H9 (cell line): ENCODE data around the gene BRINP2. TPM values are rescaled to one million over a fixed set of nuclear protein-coding genes. Genes with fewer than 3 reads are reported as not detected.
"Not testable (repeated sequence)": the region's sequence is repeated elsewhere in the genome, so short reads cannot be mapped to it uniquely, and the experiment has no call there.

Experiments
- DNase-seq: peaks from one replicate; pipeline ENCODE4 v3.0.0-alpha.2; 2017
- H2AFZ ChIP-seq: one replicate; pipeline ENCODE4 v1.6.1; 2013; ENCODE audit warnings: mild to moderate bottlenecking, low read length, control low read depth, moderate library complexity
- H2AK5ac ChIP-seq: 2 replicates; pipeline ENCODE4 v1.6.1; 2013; ENCODE audit warnings: low read length, control low read depth, mixed read lengths; ENCODE audit not compliant: insufficient read length
- H2BK120ac ChIP-seq: one replicate; pipeline ENCODE4 v1.6.1; 2013; ENCODE audit warnings: low read depth, mild to moderate bottlenecking, low read length, control low read depth, inconsistent platforms; ENCODE audit not compliant: poor library complexity, severe bottlenecking
- H2BK12ac ChIP-seq: 2 replicates; pipeline ENCODE4 v1.6.1; 2013; ENCODE audit warnings: low read length, control low read depth, mixed read lengths, low read depth; ENCODE audit not compliant: insufficient read length
- H2BK15ac ChIP-seq: 2 replicates; pipeline ENCODE4 v1.6.1; 2013; ENCODE audit warnings: low read depth, low read length, control low read depth
- H2BK20ac ChIP-seq: one replicate; pipeline ENCODE4 v1.6.1; 2013; ENCODE audit warnings: low read depth, mild to moderate bottlenecking, low read length, control low read depth, inconsistent platforms; ENCODE audit not compliant: poor library complexity, severe bottlenecking
- H2BK5ac ChIP-seq: 2 replicates; pipeline ENCODE4 v1.6.1; 2013; ENCODE audit warnings: low read length, control low read depth, mixed read lengths; ENCODE audit not compliant: insufficient read length
- H3K14ac ChIP-seq: 2 replicates; pipeline ENCODE4 v1.6.1; 2013; ENCODE audit warnings: low read length, control low read depth; ENCODE audit not compliant: insufficient read depth
- H3K18ac ChIP-seq: 2 replicates; pipeline ENCODE4 v1.6.1; 2013; ENCODE audit warnings: low read depth, mild to moderate bottlenecking, mixed read lengths, low read length, control low read depth; ENCODE audit not compliant: insufficient read length
- H3K23ac ChIP-seq: 2 replicates; pipeline ENCODE4 v1.6.1; 2013; ENCODE audit warnings: low read length, control low read depth, mixed read lengths, low read depth; ENCODE audit not compliant: insufficient read length
- H3K23me2 ChIP-seq: 2 replicates; pipeline ENCODE4 v1.6.1; 2013; ENCODE audit warnings: low read depth, mild to moderate bottlenecking, mixed read lengths, low read length, control low read depth; ENCODE audit not compliant: insufficient read length, poor library complexity, severe bottlenecking
- H3K27ac ChIP-seq: 2 replicates; pipeline ENCODE4 v1.5.1; 2013; ENCODE audit warnings: low read length, control low read depth, mixed read lengths, low read depth; ENCODE audit not compliant: insufficient read length
- H3K27me3 ChIP-seq: 2 replicates; pipeline ENCODE4 v1.6.1; 2013; ENCODE audit warnings: low read length, control low read depth, inconsistent platforms; ENCODE audit not compliant: insufficient read depth
- H3K4ac ChIP-seq: 2 replicates; pipeline ENCODE4 v1.6.1; 2013; ENCODE audit warnings: low read depth, mild to moderate bottlenecking, control low read depth, inconsistent platforms, low read length, moderate library complexity
- H3K4me1 ChIP-seq: 2 replicates; pipeline ENCODE4 v1.6.1; 2013; ENCODE audit warnings: low read length, control low read depth, inconsistent platforms; ENCODE audit not compliant: insufficient read depth
- H3K4me2 ChIP-seq: 2 replicates; pipeline ENCODE4 v1.6.1; 2013; ENCODE audit warnings: low read length, control low read depth, mixed read lengths; ENCODE audit not compliant: insufficient read length, insufficient read depth
- H3K56ac ChIP-seq: 2 replicates; pipeline ENCODE4 v1.6.1; 2013; ENCODE audit warnings: low read depth, mild to moderate bottlenecking, mixed read lengths, low read length, control low read depth; ENCODE audit not compliant: insufficient read length
- H3K79me1 ChIP-seq: 2 replicates; pipeline ENCODE4 v1.6.1; 2013; ENCODE audit warnings: low read depth, mild to moderate bottlenecking, moderate library complexity, low read length, control low read depth, inconsistent platforms; ENCODE audit not compliant: insufficient read depth, poor library complexity, severe bottlenecking
- H3K79me2 ChIP-seq: 2 replicates; pipeline ENCODE4 v1.6.1; 2013; ENCODE audit warnings: low read length, control low read depth, inconsistent platforms; ENCODE audit not compliant: insufficient read depth
- H3K9ac ChIP-seq: 2 replicates; pipeline ENCODE4 v1.6.1; 2013; ENCODE audit warnings: low read length, control low read depth, mixed read lengths; ENCODE audit not compliant: insufficient read length; ENCODE audit errors: extremely low read depth
- H3K9me3 ChIP-seq: one replicate; pipeline ENCODE4 v1.6.1; 2013; ENCODE audit warnings: low read depth, low read length, inconsistent platforms; ENCODE audit not compliant: control insufficient read depth
- H3T11ph ChIP-seq: one replicate; pipeline ENCODE4 v1.6.1; 2013; ENCODE audit warnings: mild to moderate bottlenecking, low read length, control low read depth, inconsistent platforms
- H4K20me1 ChIP-seq: one replicate; pipeline ENCODE4 v1.6.1; 2013; ENCODE audit not compliant: control insufficient read depth, insufficient read length, insufficient read depth
- H4K5ac ChIP-seq: 2 replicates; pipeline ENCODE4 v1.6.1; 2013; ENCODE audit warnings: low read depth, mild to moderate bottlenecking, mixed read lengths, low read length, control low read depth; ENCODE audit not compliant: insufficient read length
- H4K8ac ChIP-seq: replicated peaks from 2 replicates; pipeline ENCODE4 v1.6.1; 2013; ENCODE audit warnings: low read length, control low read depth, mixed read lengths, low read depth; ENCODE audit not compliant: insufficient read length
- H4K91ac ChIP-seq: 2 replicates; pipeline ENCODE4 v1.6.1; 2013; ENCODE audit warnings: low read depth, mild to moderate bottlenecking, moderate library complexity, mixed read lengths, low read length, control low read depth; ENCODE audit not compliant: insufficient read length
- H3K27ac Mint-ChIP-seq, 3 experiments: 2 replicates in 2 of 3; 3 replicates in 1 of 3; pipeline ENCODE4 v1.8.0; 2020 to 2021; ENCODE audit warnings: mixed read lengths in 3 of 3, mild to moderate bottlenecking in 1 of 3, moderate library complexity in 1 of 3
- H3K27me3 Mint-ChIP-seq: 2 replicates; pipeline ENCODE4 v1.8.0; 2021; ENCODE audit warnings: low read depth, mild to moderate bottlenecking, moderate library complexity, mixed read lengths
- H3K36me3 Mint-ChIP-seq, 3 experiments: 2 replicates in 2 of 3; 3 replicates in 1 of 3; pipeline ENCODE4 v1.8.0; 2020 to 2021; ENCODE audit warnings: low read depth in 3 of 3, mixed read lengths in 3 of 3; ENCODE audit not compliant: insufficient read depth in 1 of 3
- H3K4me1 Mint-ChIP-seq, 2 experiments: 2 replicates each; pipeline ENCODE4 v1.8.0; 2020; ENCODE audit warnings: mixed read lengths in 2 of 2
- H3K4me3 Mint-ChIP-seq, 2 experiments: 2 replicates in 1 of 2; 3 replicates in 1 of 2; pipeline ENCODE4 v1.8.0; 2020 to 2021; ENCODE audit warnings: mild to moderate bottlenecking in 2 of 2, mixed read lengths in 2 of 2, moderate library complexity in 1 of 2
- H3K9me3 Mint-ChIP-seq, 2 experiments: 2 replicates in 1 of 2; 3 replicates in 1 of 2; pipeline ENCODE4 v1.8.0; 2020; ENCODE audit warnings: mild to moderate bottlenecking in 2 of 2, mixed read lengths in 2 of 2, moderate library complexity in 1 of 2
- CTCF ChIP-seq: fragments of 200-600 bp; sonication (generic); conservative IDR thresholded peaks from 3 replicates; pipeline ENCODE4 v1.8.0; 2021; ENCODE audit warnings: antibody characterized with exemption, mild to moderate bottlenecking
- WGBS: extraction: QIAGEN DNeasy Blood & Tissue Kit; methylation state at CpG from one replicate; pipeline ENCODE4 v1.1.7; 2013; ENCODE audit warnings: missing lambda C conversion rate, low lambda C conversion rate, mixed read lengths; ENCODE audit not compliant: insufficient read length; ENCODE audit errors: extremely low coverage; 5-methylcytosine and 5-hydroxymethylcytosine counted together
- total RNA-seq: library from RNA; stranded (reverse); gene quantifications from 2 replicates; pipeline ENCODE4 v1.2.1, GENCODE V29; 2021

The BRINP2 gene
- total RNA-seq, 1 experiment from 2014 or later: not detected

- H3K36me3 Mint-ChIP-seq: no peaks in the 10 kb centered on the region
Measured at GRCh38 chr1:177315761-177316160, 145.0 kb downstream of the BRINP2 start.

GRCh38 chr1:177321434-177321833 lies 150.7 kb downstream of the BRINP2 start:
- H4K20me1 ChIP-seq, H3K4me2 ChIP-seq, H2BK120ac ChIP-seq, H2BK12ac ChIP-seq, H3K23me2 ChIP-seq, H3K18ac ChIP-seq, H2BK20ac ChIP-seq, H3K4me1 ChIP-seq, H2BK15ac ChIP-seq, H3K79me1 ChIP-seq, H3K9me3 Mint-ChIP-seq, H2BK5ac ChIP-seq, H3K9me3 ChIP-seq, H3T11ph ChIP-seq, H2AFZ ChIP-seq, H4K91ac ChIP-seq, H3K9ac ChIP-seq, H2AK5ac ChIP-seq, H3K14ac ChIP-seq, H3K27me3 Mint-ChIP-seq, H4K5ac ChIP-seq, H3K27ac Mint-ChIP-seq, H3K56ac ChIP-seq, H3K23ac ChIP-seq, H3K79me2 ChIP-seq, DNase-seq, H3K4ac ChIP-seq, H3K4me3 Mint-ChIP-seq, H3K36me3 Mint-ChIP-seq, H3K27ac ChIP-seq, H3K27me3 ChIP-seq, H4K8ac ChIP-seq: not testable (repeated sequence)
- peaks cover 11 to 19% of the 10 kb centered on the region in 2 experiments for H3K4me1 Mint-ChIP-seq

More at GRCh38 chr1:177315761-177316160, 145.0 kb downstream of the BRINP2 start:
- no peaks in the 10 kb centered on the region for H3K23me2 ChIP-seq
- H4K5ac ChIP-seq: no peak overlapping the region
- H3K79me1 ChIP-seq: no peaks in the 10 kb centered on the region
- DNase-seq: no peak
- no peak overlapping the region for H3K23ac ChIP-seq
- H3K27ac ChIP-seq: no peak overlapping the region
- no peak overlapping the region for H3K9ac ChIP-seq
- TF ChIP-seq CTCF: no peak
- H3K79me2 ChIP-seq: no peaks in the 10 kb centered on the region
- Mint-ChIP-seq H3K27me3 (no peaks in the 10 kb centered on the region), H3K27ac (no peak overlapping the region), H3K4me1 (peaks cover 6 to 18% of the 10 kb centered on the region in 2 experiments), H3K4me3 (no peak overlapping the region), H3K9me3 (peaks cover 0 to 2% of the 10 kb centered on the region in 2 experiments; a peak in 1 of 5 replicates)
- no CpG with 5 or more reads among the region's 4 CpGs for WGBS
- no peak overlapping the region for H2BK15ac ChIP-seq
- no peak overlapping the region for H3K18ac ChIP-seq
- no peak overlapping the region for H2AFZ ChIP-seq
- no peaks in the 10 kb centered on the region for H4K20me1 ChIP-seq
- H2BK120ac ChIP-seq: no peak overlapping the region
- H3K9me3 ChIP-seq: no peaks in the 10 kb centered on the region
- H3K14ac ChIP-seq: no peak overlapping the region
- no peak overlapping the region for H2BK5ac ChIP-seq
- H3K4ac ChIP-seq: no peak overlapping the region
- H3K4me1 ChIP-seq: no peaks in the 10 kb centered on the region
- no peak overlapping the region for H3T11ph ChIP-seq
- no peak overlapping the region for H4K91ac ChIP-seq
- H3K56ac ChIP-seq: no peak overlapping the region
- no peak overlapping the region for H3K4me2 ChIP-seq
- no peak overlapping the region for H2BK20ac ChIP-seq
- H4K8ac ChIP-seq: no peak overlapping the region
- H2BK12ac ChIP-seq: no peak overlapping the region
- no peaks in the 10 kb centered on the region for H3K27me3 ChIP-seq
- no peak overlapping the region for H2AK5ac ChIP-seq
